GM12878 (cell line): ENCODE data around the gene IGSF22. TPM values are rescaled to one million over a fixed set of nuclear protein-coding genes. Genes with fewer than 3 reads are reported as not detected.

Experiments used
- ATAC-seq: fragments of 200-7000 bp; cut with Tn5 transposase; 3 replicates; pipeline ENCODE4 v1.9.1; 2020; ENCODE audit warnings: mild to moderate bottlenecking, moderate library complexity
- BruUV-seq: library from RNA; stranded (reverse); fragments of 400-500 nt; replicated peaks from 2 replicates; lab custom pipeline; 2021; lab: Mats Ljungman, UMichigan
- CTCF ChIA-PET: fragments of 300-600 bp; sonication (Branson Sonifier 250); formaldehyde crosslinking; extraction: SDS; loops from one replicate; lab custom pipeline; 2021; ENCODE audit warnings: inconsistent platforms; lab: Yijun Ruan, JAX
- POLR2A ChIA-PET: fragments of 350-600 bp; formaldehyde crosslinking; extraction: SDS; loops from one replicate; lab custom pipeline; 2021; ENCODE audit warnings: inconsistent platforms; lab: Charles Lee
- RAD21 ChIA-PET: fragments of 300-600 bp; sonication (Branson Sonifier 250); formaldehyde crosslinking; loops from one replicate; lab custom pipeline; 2023; ENCODE audit warnings: antibody characterized with exemption; ENCODE audit not compliant: unreplicated experiment; lab: Charles Lee
- SMC1A ChIA-PET: fragments of 300-600 bp; sonication (Branson Sonifier 250); formaldehyde crosslinking; loops from one replicate; lab custom pipeline; 2023; ENCODE audit not compliant: unreplicated experiment, uncharacterized antibody; lab: Charles Lee
- DNase-seq: peaks from one replicate; pipeline ENCODE4 v3.0.0-alpha.2; 2011; ENCODE audit warnings: low read depth, low spot score
- FAIRE-seq: peaks from 3 replicates; lab custom pipeline; 2011; peaks lifted over from hg19 to GRCh38; lab: Jason Lieb, UNC
- H2AFZ ChIP-seq: 2 replicates; pipeline ENCODE4 v1.6.0; 2011; ENCODE audit warnings: low read depth, low read length, control low read depth; ENCODE audit not compliant: control insufficient read depth
- H3K27ac ChIP-seq: 2 replicates; pipeline ENCODE4 v1.5.1; 2011; ENCODE audit warnings: control low read depth; ENCODE audit not compliant: control insufficient read depth, insufficient read depth
- H3K27me3 ChIP-seq, 2 experiments: replicated peaks in 1 of 2; 2 replicates each; pipeline versions ENCODE4 v1.6.0 to v1.6.1; 2011; ENCODE audit warnings: low read length in 1 of 2; ENCODE audit not compliant: control insufficient read depth in 2 of 2, insufficient read depth in 2 of 2
- H3K36me3 ChIP-seq, 2 experiments: 2 replicates each; pipeline ENCODE4 v1.5.1; 2011; ENCODE audit warnings: low read length in 1 of 2; ENCODE audit not compliant: control insufficient read depth in 2 of 2, insufficient read depth in 2 of 2
- H3K4me1 ChIP-seq: 2 replicates; pipeline ENCODE4 v1.6.1; 2011; ENCODE audit warnings: mild to moderate bottlenecking, low read length, moderate library complexity, mixed read lengths; ENCODE audit not compliant: control insufficient read depth, insufficient read depth
- H3K4me2 ChIP-seq: 2 replicates; pipeline ENCODE4 v1.6.0; 2011; ENCODE audit warnings: control low read depth; ENCODE audit not compliant: control insufficient read depth, insufficient read depth
- H3K4me3 ChIP-seq: fragments of 200-600 bp; sonication (generic); 2 replicates; pipeline ENCODE4 v1.5.1; 2016
- H3K79me2 ChIP-seq: 2 replicates; pipeline ENCODE4 v1.6.0; 2011; ENCODE audit warnings: low read length; ENCODE audit not compliant: control insufficient read depth, insufficient read depth
- H3K9ac ChIP-seq: 2 replicates; pipeline ENCODE4 v1.8.0; 2011; ENCODE audit warnings: low read length, control low read depth, mixed read lengths; ENCODE audit not compliant: control insufficient read depth, insufficient read depth
- H3K9me3 ChIP-seq: replicated peaks from 3 replicates; pipeline ENCODE4 v1.5.1; 2011; ENCODE audit warnings: mild to moderate bottlenecking, low read length; ENCODE audit not compliant: control insufficient read depth, insufficient read depth
- H4K20me1 ChIP-seq: 2 replicates; pipeline ENCODE4 v1.6.0; 2011; ENCODE audit not compliant: control insufficient read depth, insufficient read depth
- ASH2L ChIP-seq: fragments of 300-600, 200-600 bp; sonication (generic); IDR thresholded peaks from 2 replicates; pipeline ENCODE4 v1.6.1; 2017; ENCODE audit warnings: low read depth, mild to moderate bottlenecking, borderline replicate concordance
- ATF3 ChIP-seq: IDR thresholded peaks from 2 replicates; pipeline ENCODE4 v1.6.1; 2011; ENCODE audit warnings: low read depth, mild to moderate bottlenecking, low read length, moderate library complexity, borderline replicate concordance; ENCODE audit errors: extremely low read depth
- BRCA1 ChIP-seq: IDR thresholded peaks from 2 replicates; pipeline ENCODE4 v1.6.1; 2011; ENCODE audit warnings: low read depth, low read length, improper control_type of control experiment
- CTCF ChIP-seq, 3 experiments: IDR thresholded peaks in 2 of 3; conservative IDR thresholded peaks in 1 of 3; 2 replicates each; pipeline ENCODE4 v1.5.1; 2011; ENCODE audit warnings: low read depth in 3 of 3, low read length in 3 of 3, mild to moderate bottlenecking in 3 of 3, control low read depth in 2 of 3, moderate library complexity in 2 of 3, inconsistent platforms in 1 of 3, mixed read lengths in 1 of 3; ENCODE audit not compliant: control insufficient read depth in 2 of 3, insufficient read depth in 1 of 3; ENCODE audit errors: extremely low read depth in 1 of 3
- E2F4 ChIP-seq: IDR thresholded peaks from 2 replicates; pipeline ENCODE4 v1.6.1; 2012; ENCODE audit warnings: low read depth, low read length, improper control_type of control experiment
- GATAD2B ChIP-seq: fragments of 450-650 bp; conservative IDR thresholded peaks from 2 replicates; pipeline ENCODE4 v1.6.1; 2017; ENCODE audit warnings: low read depth, mild to moderate bottlenecking, moderate library complexity
- HCFC1 ChIP-seq: fragments of 150-350 bp; IDR thresholded peaks from 2 replicates; pipeline ENCODE4 v1.6.1; 2014; ENCODE audit warnings: low read length
- IKZF2 ChIP-seq, 2 experiments: fragments of 450-650 bp; IDR thresholded peaks; 2 replicates each; pipeline ENCODE4 v1.6.1; 2017; ENCODE audit warnings: mild to moderate bottlenecking in 2 of 2, moderate library complexity in 2 of 2
- KLF5 ChIP-seq: fragments of 450-650 bp; IDR thresholded peaks from 2 replicates; pipeline ENCODE4 v1.6.1; 2014; ENCODE audit warnings: mild to moderate bottlenecking; ENCODE audit not compliant: partially characterized antibody
- PAX5 ChIP-seq: IDR thresholded peaks from 2 replicates; pipeline ENCODE4 v1.6.1; 2011; ENCODE audit warnings: low read depth, low read length, borderline replicate concordance
- SP1 ChIP-seq: IDR thresholded peaks from one replicate; pipeline ENCODE4 v1.6.1; 2011; ENCODE audit warnings: low read depth, low read length
- SREBF1 ChIP-seq: IDR thresholded peaks from 2 replicates; pipeline ENCODE4 v1.6.1; 2012; ENCODE audit warnings: mild to moderate bottlenecking, low read length
- ZSCAN29 ChIP-seq: fragments of 450-650 bp; IDR thresholded peaks from 2 replicates; pipeline ENCODE4 v1.6.1; 2017; ENCODE audit warnings: mild to moderate bottlenecking, moderate library complexity
- WGBS: methylation state at CpG from one replicate; pipeline ENCODE4 v1.1.6; 2016; ENCODE audit warnings: low lambda C conversion rate; ENCODE audit not compliant: insufficient replicate concordance, insufficient coverage; ENCODE audit errors: missing lambda C conversion rate; 5-methylcytosine and 5-hydroxymethylcytosine counted together
- in situ Hi-C: fragments of 300-500 bp; cut with MboI; formaldehyde crosslinking; loops from 9 replicates; pipeline ENCODE4 v1.14.3; 2018; ENCODE audit warnings: mixed read lengths
- intact Hi-C: fragments of 100-400 bp; cut with micrococcal nuclease; formaldehyde crosslinking; loops from one replicate; pipeline ENCODE4 v1.14.2; 2022; ENCODE audit not compliant: unreplicated experiment
- polyA plus RNA-seq, 11 experiments: library from polyadenylated mRNA; depleted of rRNA in 4 of 11; unstranded in 6 of 11; stranded (reverse) in 5 of 11; fragments of >200 nt; fragmentation: Nextera tagmentation in 4 of 11; fragmentation: Illumina TruSeq in 1 of 11; extraction: Ambion mirVana in 4 of 11; extraction: Trizol in 1 of 11; gene quantifications; 1 replicate in 1 of 11; 2 replicates in 10 of 11; pipeline versions ENCODE4 v1.2.1 to v1.2.3, GENCODE V29; 2011 to 2016; ENCODE audit warnings: inconsistent platforms in 2 of 11, missing spikeins in 2 of 11, low read depth in 1 of 11
- total RNA-seq, 4 experiments: library from RNA; depleted of rRNA in 3 of 4; stranded (reverse); fragments of >200 nt in 3 of 4; fragmentation: Illumina TruSeq in 1 of 4; extraction: Trizol in 1 of 4; gene quantifications; 2 replicates each; pipeline versions ENCODE4 v1.2.1 to v1.2.3, GENCODE V29; 2013 to 2021
- TF ChIP-seq, protein P1 (sequence below): fragments of 450-650 bp; IDR thresholded peaks from 2 replicates; pipeline ENCODE4 v1.6.1; 2017; ENCODE audit warnings: borderline replicate concordance
- TF ChIP-seq, protein P2 (sequence below): fragments of 450-650 bp; IDR thresholded peaks from 2 replicates; pipeline ENCODE4 v1.6.1; 2016; ENCODE audit warnings: mild to moderate bottlenecking
- TF ChIP-seq, protein P3 (sequence below): fragments of 450-650 bp; IDR thresholded peaks from 2 replicates; pipeline ENCODE4 v1.6.1; 2016; ENCODE audit warnings: mild to moderate bottlenecking

IGSF22 gene
- total and polyA plus RNA-seq, 10 of the 15 experiments (the other 5 are each of a cell fraction or from before 2014, with no cell fraction given): 0.02 to 0.18 TPM; not detected in 8

DNA sequence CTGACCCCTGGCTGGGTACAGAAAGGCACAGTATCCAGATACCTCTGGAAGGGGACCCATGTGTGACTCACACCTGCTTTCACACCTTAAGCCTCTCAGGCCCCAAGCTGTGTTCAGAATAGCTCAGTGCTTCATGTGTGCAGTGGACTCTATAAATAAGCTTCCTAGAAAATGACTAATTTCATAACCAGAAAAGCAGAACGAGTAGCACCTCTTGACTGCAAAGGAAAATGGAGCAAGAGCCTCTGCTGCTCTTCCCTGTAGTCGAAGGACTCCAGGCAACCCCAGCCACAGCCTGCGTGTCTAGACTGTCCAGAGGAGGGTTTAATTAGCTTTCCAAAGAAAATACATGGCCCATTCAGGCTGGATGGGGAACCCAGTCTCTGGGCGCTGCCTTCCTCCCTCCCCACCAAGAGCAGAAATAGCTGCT, 42.5 kb upstream of the IGSF22 start:
- ChIA-PET POLR2A (interaction anchor here (0.6 to 1.4 kb wide), 8 partner anchors 38 to 500 kb away, joined by 3 to 4 read pairs (median 3); partner anchors contain the start of genes HPS5, LDHA and TSG101), SMC1A (interaction anchor here (0.8 to 4.8 kb wide), 17 partner anchors 10 to 228 kb away, joined by 3 to 44 read pairs (median 4); partner anchors contain the start of gene SPTY2D1)
- intact Hi-C loops: loop anchor here (5.0 kb wide), 1 partner anchor 241 kb away; the partner anchor contains the start of gene TSG101
- TF ChIP-seq GATAD2B (peak; percentile 98), KLF5 (no peak), ATF3 (no peak), ZSCAN29 (0 out of 2 replicates have a peak, but pooled peaks have one; percentile 30), IKZF2 (IDR thresholded peaks at IDR 0.05) (peak; percentile 99), E2F4 (no peak), HCFC1 (no peak), ASH2L (no peak), SP1 (no peak), PAX5 (0 out of 2 replicates have a peak, but pooled peaks have one; percentile 61), BRCA1 (no peak), SREBF1 (no peak), CTCF (IDR thresholded peaks at IDR 0.05 in 2 of 3, conservative IDR thresholded peaks at IDR 0.05 in 1 of 3; ENCODE audit: control insufficient read depth in 2 of 3, extremely low read depth in 1 of 3, insufficient read depth in 1 of 3, low read depth in 3 of 3, low read length in 3 of 3) (no peak)
- TF ChIP-seq, protein P1, sequence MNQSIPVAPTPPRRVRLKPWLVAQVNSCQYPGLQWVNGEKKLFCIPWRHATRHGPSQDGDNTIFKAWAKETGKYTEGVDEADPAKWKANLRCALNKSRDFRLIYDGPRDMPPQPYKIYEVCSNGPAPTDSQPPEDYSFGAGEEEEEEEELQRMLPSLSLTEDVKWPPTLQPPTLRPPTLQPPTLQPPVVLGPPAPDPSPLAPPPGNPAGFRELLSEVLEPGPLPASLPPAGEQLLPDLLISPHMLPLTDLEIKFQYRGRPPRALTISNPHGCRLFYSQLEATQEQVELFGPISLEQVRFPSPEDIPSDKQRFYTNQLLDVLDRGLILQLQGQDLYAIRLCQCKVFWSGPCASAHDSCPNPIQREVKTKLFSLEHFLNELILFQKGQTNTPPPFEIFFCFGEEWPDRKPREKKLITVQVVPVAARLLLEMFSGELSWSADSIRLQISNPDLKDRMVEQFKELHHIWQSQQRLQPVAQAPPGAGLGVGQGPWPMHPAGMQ: no peak
- TF ChIP-seq, protein P2, sequence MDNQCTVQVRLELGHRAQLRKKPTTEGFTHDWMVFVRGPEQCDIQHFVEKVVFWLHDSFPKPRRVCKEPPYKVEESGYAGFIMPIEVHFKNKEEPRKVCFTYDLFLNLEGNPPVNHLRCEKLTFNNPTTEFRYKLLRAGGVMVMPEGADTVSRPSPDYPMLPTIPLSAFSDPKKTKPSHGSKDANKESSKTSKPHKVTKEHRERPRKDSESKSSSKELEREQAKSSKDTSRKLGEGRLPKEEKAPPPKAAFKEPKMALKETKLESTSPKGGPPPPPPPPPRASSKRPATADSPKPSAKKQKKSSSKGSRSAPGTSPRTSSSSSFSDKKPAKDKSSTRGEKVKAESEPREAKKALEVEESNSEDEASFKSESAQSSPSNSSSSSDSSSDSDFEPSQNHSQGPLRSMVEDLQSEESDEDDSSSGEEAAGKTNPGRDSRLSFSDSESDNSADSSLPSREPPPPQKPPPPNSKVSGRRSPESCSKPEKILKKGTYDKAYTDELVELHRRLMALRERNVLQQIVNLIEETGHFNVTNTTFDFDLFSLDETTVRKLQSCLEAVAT: 0 out of 2 replicates have a peak, but pooled peaks have one; percentile 31
- TF ChIP-seq, protein P3, sequence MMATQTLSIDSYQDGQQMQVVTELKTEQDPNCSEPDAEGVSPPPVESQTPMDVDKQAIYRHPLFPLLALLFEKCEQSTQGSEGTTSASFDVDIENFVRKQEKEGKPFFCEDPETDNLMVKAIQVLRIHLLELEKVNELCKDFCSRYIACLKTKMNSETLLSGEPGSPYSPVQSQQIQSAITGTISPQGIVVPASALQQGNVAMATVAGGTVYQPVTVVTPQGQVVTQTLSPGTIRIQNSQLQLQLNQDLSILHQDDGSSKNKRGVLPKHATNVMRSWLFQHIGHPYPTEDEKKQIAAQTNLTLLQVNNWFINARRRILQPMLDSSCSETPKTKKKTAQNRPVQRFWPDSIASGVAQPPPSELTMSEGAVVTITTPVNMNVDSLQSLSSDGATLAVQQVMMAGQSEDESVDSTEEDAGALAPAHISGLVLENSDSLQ: no peak

More for the DNA sequence above, 42.5 kb upstream of the IGSF22 start:
- BruUV-seq: no TSS peak
- peak overlapping the region; percentile 86 for H3K4me2 ChIP-seq
- ChIA-PET RAD21 (interaction anchor here (0.7 to 3.0 kb wide), 20 partner anchors 10 to 524 kb away, joined by 3 to 17 read pairs (median 4); partner anchors contain the start of genes SPTY2D1, TSG101 and UEVLD), CTCF (interaction anchor here (0.6 to 24.2 kb wide), 13 partner anchors 10 to 524 kb away, joined by 3 to 494 read pairs (median 6); partner anchors contain the start of gene IGSF22)
- H4K20me1 ChIP-seq: no peaks in the 10 kb centered on the region
- peak overlapping the region; percentile 35 for H3K27ac ChIP-seq
- ATAC-seq (peak; percentile 80), DNase-seq (peak; percentile 77), FAIRE-seq (peak; percentile 84)
- no peak overlapping the region for H3K9ac ChIP-seq
- H2AFZ ChIP-seq: no peak overlapping the region
- H3K27me3 ChIP-seq: no peaks in the 10 kb centered on the region
- 10% methylated on average over 4 of the region's 4 CpGs for WGBS
- no peaks in the 10 kb centered on the region; the same call in 2 of the 3 replicates for H3K9me3 ChIP-seq
- H3K36me3 ChIP-seq: no peaks in the 10 kb centered on the region
- in situ Hi-C loops: no loop called here
- no peaks in the 10 kb centered on the region for H3K79me2 ChIP-seq
- H3K4me1 ChIP-seq: peaks cover 38% of the 10 kb centered on the region
- no peak overlapping the region for H3K4me3 ChIP-seq
